GM19438 (cell line): ENCODE data around the gene TBC1D10A.

Experiments used
- ATAC-seq: cut with Tn5 transposase; IDR thresholded peaks from one replicate; pipeline ENCODE4 v1.9.1; 2021; ENCODE audit warnings: low read depth; ENCODE audit not compliant: unreplicated experiment

TBC1D10A gene

DNA sequence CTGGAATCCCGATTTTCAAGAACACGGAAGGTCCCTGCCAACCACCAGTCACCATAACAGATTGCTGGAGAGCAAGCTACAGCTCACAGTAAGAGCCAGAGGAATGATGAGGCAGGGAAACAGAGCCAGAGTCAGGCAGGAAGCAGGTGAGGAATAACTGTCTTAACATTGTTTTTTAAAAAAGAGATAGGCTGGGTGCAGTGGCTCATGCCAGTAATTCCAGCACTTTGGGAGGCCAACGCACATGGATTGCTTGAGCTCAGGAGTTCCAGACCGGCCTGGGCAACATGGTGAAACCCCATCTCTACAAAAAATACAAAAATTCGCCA lies 24.0 kb downstream of the TBC1D10A start:
- no peak for ATAC-seq

DNA sequence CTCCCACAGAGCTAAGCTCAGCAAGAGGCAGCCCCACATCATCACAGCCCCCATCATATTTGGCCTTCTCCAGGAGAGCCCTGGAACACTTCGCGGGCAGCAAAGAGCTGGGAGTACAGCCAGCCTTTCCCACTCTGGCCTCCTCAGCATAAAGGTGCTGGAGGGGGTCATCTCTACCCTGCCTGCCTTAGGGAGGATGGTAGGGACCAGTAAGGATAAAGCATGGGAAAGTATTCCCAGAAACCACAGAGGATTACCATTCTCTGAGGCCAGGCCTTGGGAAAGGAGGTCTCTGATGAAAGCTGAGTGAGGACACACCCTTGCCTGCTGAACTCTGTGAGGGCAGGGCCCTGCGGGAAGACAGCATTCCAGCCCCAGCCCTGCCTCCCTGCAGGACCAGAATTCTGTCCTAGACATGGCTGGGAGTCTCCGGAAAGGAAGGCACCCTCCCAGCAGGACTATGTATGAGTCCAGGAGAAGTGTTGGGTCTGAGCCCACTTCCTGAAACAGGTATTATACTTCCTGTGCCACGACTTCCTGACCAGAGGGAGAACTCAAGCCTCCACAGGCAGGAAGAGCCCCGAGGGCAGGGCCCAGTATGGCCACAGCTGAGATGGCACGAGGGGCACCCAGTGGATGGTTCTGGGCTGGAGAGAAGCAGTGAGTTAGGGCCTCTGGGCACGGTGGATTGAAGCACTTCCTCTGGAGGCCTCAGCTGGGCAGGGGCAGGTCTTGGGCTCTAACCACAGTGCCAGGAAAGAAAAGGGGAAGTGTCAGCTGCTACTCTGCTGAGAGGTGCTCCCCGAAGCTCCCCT lies 24.5 kb downstream of the TBC1D10A start:
- no peak for ATAC-seq

DNA sequence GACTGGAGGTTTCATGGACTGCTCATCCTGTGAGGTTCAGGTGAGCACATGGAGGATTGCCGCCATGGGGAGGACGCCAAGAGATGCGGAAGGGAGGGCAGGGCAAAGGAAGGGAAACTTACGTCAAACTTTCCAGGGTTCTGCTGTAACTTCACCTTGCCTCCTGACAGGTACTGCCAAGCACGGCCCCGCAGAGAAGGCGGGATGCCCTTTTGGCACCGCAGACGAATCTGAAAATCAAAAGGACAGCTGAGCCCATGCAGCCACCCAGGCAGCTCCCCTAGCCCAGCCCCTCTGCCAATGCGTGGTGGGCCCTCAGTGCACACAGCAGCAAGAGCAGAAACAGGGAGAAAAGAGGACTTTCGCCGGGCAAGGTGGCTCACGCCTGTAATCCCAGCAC lies 27.4 kb downstream of the TBC1D10A start:
- ATAC-seq, result no peak

DNA sequence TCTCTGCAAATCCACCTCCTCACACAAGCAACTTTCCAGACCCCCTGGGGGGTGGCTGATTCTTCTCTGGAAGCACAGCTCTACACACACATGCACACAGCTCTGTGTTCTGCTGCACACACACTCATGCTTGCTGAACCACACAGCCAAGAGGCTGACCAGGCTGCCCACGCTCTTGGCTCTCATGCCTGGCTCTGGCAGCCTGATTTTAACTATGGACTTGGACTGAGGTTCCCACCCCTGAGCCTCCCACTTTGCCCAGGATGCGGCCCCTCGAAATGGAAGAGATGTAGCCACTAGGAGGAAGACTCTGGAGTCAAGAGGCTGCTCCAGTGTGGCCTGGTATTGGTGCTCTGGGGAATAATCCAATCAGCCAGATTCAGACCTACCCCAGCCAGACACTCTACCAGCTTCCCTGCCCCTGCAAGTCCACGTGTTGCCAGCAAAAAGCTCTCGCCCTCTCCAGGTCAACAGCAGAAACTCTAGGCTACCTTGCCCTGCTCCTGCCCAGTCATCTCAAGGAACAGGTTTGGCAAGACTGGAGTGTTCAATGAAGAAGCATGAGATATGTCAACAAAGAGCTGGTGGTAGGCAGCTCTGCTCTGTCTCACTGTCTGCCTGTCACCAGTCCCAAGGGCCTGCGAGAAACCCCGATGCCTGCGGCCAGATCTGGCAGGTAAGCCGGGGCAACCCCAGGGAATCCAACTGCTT lies 28.6 kb downstream of the TBC1D10A start:
- ATAC-seq, result no peak

DNA sequence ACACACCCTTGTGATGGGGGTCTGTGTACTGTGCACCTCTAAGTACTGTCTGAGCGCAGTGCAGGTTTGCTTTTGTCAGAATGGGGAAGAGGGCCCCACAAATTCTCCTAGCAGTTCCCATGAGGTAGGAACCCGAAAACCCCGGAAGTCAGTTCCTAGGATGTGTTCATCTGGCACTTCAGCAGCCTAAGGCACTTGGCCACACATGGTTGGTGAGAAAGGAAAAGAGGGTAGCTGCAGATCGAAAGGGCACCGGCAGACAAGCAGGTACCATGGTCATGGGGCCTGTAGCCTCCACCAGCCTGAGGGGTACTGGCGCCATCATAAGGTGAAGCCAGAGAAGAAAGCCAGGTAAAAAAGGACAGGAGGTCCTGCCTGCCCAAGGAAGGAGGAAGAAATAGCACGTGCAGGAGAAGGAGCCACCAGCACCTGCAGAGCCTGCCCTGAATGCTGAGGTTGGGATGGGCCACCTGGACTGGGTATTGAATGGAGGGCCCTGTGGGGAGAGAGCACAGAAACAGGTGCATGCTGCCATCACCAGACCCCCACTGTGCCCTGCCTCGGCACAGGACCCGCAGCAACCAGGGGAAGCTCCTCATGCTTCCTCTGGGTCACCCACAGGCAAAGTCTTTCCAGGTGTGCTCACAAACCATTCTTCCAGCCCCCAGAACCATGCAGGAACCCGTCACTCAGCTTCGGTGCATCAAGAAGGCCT lies 29.3 kb downstream of the TBC1D10A start:
- no peak for ATAC-seq

DNA sequence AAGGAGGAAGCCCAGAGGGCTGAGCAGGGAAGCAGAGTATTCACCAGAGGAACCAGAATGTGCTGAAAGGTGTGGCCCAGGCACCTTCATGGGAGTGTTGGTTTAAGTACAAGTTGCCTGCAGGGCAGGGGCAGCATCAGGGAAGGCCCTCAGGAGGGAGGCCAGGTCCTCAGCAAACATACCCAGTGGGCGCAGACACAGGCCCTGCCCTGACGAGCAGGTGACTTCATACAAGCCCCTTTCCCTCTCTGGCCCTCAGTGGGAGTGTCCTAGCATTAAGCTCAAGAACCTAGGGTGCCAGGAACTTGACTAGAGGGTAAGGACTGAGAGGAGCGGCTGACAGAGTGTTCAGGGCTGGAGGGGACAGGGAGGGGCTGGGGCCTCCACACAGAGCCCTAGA lies 29.9 kb downstream of the TBC1D10A start:
- ATAC-seq, result no peak

DNA sequence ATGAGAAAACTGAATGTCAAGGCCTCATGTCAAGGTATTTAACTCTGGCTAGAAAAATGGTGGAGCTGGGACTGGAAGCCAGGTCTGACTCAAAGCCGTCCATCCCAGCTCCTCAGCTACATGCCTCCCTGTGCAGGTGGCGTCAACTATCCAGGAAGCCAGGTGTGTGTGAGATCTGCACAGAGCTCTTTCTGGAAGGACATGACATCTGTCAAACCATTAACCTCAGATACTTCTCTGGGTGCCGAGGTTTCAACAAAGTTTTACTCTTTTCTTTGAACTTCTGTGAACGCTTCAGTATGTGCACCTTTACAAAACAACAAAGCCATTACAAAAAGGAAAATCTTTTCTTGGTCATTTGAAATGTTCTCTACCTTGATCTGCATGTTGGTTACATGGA lies 30.4 kb downstream of the TBC1D10A start:
- no peak for ATAC-seq

DNA sequence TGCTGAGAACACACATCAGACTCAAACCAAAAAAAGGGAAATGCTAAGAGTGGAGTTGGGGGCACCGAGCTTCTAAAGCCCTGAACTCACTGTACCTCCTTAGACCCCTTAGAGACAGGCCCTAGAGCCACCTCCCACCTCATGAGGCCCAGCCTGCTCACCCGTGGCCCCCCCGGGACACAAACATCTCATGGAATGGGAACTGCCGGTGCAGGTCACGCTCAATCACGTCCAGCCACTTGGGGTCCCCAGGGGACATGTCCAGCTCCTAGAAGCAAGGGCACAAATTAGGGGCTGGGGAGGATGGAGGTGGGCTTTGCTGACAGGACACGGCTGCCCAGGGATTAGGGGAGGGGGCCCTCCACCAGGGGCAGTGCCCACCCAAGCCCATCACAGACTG lies 31.2 kb downstream of the TBC1D10A start:
- ATAC-seq, result no peak

DNA sequence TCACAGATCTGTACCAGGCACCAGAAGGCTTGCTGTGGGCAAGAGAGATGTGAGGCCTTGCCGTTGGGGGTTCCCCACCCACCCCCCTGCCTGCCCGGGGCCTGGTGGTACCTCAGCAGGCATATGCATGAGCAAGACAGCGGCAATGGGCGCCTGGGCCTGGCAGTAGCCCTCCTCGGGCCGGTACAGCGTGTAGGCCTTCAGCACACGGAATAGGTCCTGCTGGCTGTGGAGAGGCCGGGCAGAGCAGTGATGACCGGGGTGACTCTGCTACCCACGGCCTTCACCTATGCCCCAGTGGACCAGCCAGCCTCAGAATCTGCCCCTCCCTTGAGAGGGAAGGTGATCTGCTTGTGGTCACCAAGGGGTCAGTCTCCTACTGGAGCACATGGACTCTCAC lies 31.9 kb downstream of the TBC1D10A start:
- ATAC-seq, result no peak

DNA sequence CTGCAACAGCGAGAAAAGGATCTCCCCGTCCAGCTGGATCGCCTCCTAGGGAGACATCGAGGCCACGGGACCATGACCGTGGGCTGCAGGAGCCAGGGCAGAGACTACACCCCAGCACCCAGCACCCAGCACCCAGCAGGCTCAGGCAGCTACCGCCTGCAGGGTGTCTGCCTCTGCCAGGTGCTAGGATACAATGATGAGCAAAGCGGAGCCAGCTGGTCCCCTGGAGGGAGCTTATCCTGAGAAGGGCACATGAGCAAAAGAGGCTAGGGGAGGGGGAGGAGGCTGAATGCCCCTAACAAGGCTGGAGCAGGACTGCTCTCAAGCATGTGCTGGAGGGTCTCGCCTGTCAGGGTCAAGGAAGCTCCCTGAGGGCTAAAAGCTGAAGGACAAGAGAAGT lies 32.7 kb downstream of the TBC1D10A start:
- no peak for ATAC-seq

DNA sequence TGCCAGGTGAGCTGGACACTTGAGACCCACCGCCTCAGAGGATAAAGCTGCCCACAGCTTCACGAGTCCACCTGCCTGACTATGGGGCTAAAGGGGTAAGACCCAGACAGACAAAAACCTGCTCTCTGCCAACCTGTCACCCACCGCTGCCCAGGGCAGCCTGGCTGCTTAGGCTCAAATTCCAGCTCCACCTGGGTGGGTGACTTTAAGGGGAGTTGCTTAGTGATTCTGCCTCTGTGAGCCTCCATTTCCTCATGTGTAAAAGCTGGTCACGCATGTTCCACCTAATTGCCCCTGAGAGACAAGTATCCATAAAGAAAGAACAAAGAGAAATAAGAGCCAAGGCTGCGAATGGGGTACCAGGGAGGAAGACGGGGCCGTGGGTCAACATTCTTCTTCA lies 33.7 kb downstream of the TBC1D10A start:
- no peak for ATAC-seq

DNA sequence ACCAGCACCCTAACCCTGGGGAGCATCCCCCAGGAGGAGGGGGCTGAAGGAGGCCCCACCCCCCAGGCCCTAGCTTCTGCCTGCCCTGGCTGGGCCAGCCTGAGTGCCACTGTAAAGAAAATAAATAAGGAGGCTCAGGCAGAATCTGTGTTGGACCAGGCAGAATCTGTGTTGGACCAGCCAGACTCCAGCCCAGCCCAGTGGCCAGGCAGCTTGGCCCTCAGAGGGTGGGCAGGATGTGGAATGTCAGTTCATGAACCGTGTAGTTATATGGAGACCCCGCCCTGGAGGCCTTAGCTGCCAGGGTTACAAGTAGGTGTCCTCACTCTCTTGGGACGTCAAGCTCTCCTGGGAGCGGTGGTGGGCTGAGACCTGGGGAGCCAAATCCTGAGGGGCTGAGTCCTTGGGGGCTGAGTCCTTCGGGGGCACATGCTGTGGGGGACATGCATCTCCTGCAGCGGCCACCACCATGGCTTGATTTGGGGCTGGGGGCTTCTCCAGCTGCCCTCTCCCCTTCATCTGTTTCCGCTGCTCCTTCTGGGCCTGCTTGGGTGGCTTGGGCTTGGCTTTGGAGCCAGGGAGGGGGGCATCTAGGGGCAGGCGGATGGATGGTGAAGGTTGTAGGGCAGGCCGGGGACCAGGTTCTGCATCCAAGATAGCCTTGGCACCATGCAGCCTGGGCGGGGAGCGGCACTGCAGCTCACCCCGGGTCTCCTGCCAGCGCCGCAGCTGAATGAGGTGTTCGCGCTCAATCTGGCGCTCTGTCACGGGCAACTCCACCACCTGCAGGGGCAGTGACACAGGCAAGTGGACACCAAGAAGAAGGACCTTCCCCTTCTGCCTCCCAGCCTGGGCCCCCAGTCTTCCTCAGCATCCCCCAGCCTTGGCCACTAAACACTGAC lies 34.4 kb downstream of the TBC1D10A start:
- ATAC-seq, result no peak

DNA sequence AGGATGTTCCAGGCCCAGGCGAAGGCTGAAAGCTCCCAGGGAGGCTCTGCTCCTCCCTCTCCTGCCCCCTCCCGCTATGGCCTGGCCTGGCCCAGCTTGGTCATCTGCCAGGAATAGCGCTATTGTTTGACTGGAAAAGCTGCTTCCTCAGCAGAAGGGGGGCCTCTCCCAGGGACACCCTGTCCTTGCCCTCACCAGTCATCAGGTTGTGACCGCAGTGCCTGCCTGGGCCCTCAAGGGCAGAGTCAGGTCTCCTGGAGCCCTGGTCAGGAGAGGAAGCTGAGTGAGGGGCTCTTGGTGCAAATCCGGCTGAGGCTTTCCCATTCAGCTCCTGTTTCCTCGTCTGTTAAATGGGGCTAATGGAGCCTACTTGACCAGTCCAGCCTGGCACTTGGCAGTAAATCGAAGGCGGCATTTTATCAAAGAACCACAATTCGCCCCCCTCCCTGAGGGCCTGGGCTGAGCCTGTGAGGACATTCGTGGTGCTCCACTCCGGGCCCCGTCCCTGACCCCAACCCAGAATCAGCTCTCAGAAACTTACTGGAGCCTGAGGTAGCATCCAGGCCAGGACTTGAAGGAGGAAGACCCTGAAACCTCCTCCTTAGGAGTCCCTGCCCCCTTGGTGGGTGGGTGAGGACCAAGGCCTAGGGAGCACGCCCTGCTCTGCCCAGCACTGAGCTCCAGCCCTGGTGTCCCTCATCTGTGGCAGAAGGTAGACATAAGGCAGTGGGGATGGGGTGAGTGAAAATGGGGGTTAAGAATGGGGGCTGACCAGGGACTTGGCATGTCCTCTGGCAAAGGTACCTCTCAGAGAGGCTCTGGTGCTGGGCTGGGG lies 35.5 kb downstream of the TBC1D10A start:
- no peak for ATAC-seq

DNA sequence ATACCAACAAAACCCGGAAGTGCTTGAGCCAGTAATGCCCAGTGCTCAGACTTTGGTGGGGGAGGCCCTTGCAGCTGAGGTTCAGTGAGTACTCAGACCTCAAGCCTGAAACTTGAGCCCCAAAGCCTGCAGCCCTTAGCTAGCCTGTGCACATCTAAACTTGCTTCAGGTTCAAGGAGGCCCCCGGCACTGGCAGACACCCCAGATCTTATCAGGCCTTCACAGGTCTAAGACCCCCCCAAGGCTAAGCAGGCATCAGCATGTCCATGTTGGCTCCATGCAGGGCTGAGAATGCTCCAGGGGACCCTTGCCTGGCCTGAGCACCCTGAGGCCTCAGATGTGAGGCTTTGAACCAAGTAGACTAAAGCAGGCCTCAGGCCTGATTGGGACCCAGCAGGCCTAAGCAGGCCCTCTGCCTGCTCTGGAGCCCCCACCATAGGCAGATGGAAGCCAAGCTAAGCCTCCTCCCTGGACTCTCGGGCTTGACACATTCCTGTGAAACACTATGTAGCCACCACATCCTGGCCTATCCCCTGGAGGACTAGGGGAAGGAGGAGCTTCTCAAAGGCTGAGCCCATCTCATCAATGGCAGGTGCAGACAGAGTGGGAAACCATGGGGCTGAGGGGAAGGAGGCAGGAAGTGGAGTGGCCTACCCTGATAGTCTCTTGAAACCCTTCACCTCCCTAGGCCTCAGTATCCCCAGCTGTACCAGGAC lies 36.2 kb downstream of the TBC1D10A start:
- ATAC-seq, result no peak

DNA sequence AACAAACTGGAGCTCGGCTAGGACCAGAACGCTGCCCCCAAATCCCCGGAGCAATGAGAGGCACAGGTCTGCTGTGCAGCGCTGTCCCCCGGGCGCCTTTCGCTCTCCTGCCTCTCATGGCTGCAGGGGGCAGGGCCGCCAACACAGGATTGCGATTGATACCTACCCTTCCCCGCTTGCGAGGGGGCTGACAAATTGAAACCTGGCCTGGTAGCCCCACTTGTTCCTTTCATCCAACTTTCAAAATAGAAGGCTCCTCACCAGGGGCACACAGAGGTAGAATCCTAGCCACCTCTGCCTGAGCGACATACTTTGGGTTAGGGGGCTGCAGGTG lies 36.8 kb downstream of the TBC1D10A start:
- peak; percentile 2 for ATAC-seq

DNA sequence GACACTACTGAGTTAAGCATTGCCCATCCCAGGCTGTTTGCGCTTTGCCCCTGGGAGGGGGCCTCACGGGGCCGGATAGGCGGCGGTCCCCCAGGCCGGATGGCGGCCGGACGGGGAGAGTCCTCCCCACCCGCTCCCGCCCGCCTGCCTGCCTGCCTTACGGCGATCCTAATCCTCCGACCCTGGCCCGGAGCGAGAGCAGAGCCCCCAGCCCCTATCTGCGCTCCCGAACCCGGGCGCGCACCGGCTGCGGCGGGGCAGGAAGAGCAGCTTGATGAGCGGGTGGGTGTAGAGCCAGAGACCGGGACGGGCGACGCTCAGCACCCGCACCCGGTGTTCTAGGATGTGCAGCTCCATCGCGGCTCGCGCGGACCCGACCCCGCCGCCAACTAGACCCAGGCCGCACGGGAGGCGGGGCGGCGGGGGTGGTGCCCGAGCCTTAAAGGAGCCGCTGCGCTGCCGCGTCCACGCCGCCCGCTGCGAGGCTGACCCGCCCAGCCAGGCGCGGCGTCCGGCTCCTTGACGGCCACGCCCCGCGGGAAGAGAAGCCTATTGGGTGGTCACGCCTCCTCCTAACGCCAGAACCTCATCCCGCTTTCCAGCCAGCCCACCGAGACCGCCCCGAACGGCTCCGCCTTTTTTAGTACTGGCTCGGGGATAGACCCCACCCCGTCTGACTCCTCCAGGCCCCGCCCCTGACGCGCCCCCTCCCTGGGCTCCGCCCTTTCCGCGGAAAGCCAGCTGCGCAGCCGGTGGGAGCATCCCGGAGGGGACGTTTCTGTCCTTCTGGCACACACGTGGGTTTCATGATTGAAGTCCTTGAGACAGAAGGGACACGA lies 37.4 kb downstream of the TBC1D10A start, which contains the start of gene CASTOR1:
Gene CASTOR1, minus strand, starts transcription at position 365 of the 839 bp plus-strand sequence. Its CDS starts 8 bp downstream, at position 357.
- ATAC-seq, result peak; percentile 68

DNA sequence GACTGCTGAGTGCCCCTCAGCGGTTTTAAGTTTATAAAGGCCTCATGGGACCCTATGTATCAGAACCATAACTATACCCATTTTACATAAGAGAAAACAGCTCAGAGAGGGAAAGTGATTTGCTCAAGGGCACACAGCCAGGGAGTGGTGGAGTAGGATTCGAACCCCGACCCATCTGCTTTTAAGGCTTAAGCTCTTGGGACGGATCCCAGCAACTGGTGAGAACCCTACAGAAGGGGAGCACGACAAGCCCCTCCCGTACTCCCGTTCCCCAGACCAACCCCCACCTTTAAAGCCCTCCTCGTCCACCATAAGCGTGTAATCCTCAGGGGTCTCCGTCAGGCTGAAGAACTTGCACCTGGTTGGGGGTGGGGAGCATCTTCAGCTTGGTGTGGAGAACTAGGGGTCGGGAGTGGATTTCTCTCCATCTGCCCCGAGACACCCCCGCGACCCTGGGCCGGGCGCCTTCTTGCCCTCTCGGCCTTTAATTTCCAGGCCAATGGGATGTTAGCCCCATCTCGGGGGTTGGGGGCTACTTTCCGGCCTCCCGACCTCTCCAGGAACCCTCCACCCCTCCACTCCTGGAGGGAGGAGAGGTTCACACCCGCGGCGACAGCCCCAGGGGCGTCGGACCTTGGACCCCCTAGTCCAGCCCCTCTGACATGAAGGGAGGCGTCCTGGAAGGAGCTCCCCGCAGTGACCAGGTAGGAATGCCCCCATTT lies 38.2 kb downstream of the TBC1D10A start:
- ATAC-seq, result no peak
